NCI-H2227 treated with DMSO at 0.1 percent for 48 hours (cell line): ENCODE data around the gene PRR29.
"Not testable (repeated sequence)": the region's sequence is repeated elsewhere in the genome, so short reads cannot be mapped to it uniquely, and the experiment has no call there.

ENCODE experiments used
- DNase-seq: peaks from one replicate; lab custom pipeline; 2025; lab: John Stamatoyannopoulos, UW

Gene PRR29

DNA sequence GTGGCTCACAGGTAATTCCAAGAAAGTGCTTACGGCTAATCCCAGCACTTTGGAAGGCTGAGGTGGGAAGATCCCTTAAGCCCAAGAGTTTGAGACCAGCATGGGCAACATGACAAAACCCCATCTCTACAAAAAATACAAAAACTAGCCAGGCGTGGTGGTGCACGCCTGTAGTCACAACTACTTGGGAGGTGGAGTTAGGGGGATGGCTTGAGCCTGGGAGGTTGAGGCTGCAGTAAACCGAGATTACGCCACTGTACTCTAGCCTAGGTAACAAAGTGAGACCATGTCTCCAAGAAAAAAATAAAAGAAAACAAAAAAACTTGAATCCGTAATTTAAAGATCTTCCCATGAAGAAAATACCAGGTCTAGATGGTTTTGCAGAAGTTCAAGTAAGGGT, 17.3 kb downstream of the PRR29 start:
- no peak for DNase-seq

DNA sequence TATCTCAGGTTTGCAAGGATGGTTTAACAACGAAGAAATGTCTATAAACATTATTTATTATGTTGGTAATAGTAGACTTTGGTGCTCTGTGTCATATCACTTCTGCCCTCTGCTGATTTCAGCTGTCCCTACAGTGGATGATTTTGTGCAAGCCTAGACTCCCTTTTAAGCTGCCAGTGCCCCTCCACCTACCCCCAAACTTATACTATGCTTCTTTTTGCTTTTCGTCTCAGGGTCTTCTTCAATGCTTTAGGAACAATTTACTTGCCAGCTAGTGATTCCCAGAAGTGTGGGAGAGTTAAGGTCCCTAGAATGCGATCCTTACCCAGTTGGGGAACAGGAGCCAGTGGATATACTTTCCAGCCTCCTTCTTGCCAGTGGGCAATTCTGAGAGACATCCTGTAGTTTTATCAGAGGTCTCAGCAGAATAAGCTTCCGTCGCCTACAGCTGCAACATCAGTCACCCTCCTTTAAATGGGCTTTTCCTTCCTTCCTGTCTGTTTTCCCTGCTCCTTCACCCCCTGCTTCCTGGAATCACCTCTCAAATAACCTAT, 18.2 kb downstream of the PRR29 start:
- DNase-seq: no peak

DNA sequence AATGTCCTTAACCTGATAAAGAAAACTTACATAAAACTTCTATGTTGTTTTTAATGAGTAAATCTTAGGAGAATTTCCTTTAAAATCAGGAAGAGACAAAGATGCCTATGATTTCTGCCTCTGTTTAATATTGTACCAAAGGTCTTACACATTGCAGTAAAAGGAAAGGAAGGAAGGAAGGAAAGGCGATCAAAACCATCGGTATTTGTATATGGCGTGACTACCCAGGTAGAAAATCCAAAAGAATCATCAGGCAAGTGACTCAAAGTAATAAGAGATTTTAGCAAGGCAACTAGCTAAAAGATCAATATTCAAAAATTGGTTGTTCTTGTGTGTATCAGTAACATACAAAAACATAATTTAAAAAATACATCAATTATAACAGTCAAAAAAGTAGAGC, 18.8 kb downstream of the PRR29 start:
- no peak for DNase-seq

DNA sequence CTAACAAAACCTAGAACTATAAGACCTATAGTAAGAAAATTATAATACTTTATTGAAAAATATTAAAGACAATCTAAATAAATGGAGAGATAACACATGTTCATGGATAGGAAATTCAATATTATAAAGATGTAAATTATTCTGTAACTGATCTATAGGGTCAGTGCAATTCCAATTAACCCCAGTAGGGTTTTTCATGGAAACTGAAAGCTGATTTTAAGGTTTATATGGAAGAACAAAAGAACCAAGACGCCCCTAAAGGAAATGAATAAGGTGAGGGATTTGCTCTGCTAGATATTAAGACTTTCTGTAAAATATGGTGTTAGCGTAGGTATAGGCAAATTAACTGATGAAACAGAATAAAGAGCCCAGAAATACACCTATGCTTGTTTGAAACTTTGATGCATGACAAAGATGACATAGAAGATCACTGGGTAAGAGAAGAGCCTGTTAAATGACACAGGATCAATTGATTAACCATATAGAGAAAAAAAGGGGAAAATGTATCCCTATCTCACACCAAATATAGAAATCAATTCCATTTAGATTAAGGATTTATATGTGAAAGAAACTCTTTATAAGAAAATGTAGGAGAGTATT, 19.3 kb downstream of the PRR29 start:
- no peak for DNase-seq

GRCh38 chr17:64019551-64019961, 21.4 kb downstream of the PRR29 start:
- DNase-seq: not testable (repeated sequence)

DNA sequence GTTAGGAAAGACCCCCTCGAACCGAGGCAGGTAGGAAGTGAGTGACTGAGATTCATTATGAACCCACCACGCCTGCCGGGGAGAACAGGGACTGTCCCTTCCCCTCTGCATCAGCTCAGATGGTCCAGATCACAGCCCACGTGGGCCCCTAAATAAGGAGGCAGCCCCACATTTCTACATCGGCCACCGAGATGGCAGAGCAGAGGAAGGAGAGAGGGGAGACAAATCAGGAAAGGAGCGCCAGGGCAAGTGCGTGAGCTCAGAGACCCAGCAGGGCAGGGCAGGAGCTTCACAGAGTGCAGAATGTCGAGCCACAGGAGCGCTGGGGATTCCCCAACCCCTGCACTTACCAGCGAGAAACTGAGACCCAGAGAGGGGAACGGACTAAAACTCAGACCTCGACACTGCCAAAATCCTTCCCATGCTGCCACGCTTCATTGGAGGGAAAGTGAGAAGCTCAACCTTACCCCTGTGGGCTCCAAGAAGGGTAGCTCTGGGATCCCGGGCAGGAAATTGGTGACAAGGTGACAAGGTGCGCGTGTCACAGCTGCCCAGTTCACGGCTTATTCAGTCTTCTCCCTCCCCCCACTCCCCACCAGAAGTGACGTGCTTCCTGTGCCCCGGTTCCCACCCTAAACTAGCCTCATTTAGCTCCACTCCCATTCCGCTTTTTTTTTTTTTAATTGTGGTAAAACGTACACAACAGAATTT, 22.1 kb downstream of the PRR29 start, which contains the start of gene ICAM2:
ICAM2 (minus strand) TSS at position 578 of the 711 bp plus-strand sequence. CDS start 13,942 bp downstream, outside the sequence.
- DNase-seq: no peak

- DNase-seq: no peak
Measured at GRCh38 chr17:64022611-64023063, 24.5 kb downstream of the PRR29 start.

DNA sequence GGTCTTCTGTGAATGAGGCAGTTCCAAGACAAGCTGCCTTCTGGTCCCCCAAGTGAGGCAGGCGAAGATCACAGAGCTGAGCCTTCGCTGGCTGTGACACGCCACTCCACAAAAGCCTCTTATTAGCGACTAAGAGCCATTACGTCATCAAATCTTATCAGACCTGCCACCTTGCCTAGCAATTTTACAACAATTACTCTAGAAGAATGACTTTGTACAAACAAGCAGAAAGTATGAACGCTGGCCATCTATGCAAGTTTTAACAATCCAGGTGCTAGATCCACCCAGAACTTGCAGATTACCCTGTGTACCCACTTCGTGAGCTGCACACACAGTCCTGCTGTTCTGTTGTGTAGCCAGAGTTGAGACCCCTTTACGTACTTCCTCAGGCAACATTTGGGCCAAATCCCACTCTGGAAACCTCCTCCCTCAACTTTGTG, 26.1 kb downstream of the PRR29 start:
- DNase-seq: no peak

- no peak for DNase-seq
Measured at GRCh38 chr17:64024781-64025731, 26.9 kb downstream of the PRR29 start.

DNA sequence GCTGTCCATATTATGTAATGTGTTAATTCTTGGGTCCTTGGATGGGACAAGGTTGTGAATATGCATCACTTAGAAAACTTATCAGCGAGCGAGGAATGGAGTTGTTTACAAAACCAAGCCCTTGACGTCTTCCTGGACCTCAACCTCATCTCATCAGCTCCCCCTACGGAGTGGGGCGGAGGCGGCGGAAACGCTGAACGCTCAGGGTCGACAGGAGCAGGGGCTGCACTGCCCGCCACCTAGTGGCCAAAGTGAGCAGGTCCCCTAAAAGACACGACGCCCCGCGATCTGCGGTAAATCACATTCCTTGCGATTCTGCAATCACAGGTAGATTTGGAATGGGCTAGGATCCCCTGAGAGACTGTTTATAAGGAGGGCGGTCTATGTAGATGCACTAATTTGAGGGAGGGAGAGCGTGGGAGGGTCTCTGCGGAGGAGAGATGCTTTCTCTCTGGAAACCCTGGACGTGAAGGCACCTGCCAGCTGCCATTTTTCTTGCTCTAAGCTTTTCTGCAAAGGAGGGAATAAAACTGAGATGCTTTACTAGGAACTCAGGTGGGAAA, 27.7 kb downstream of the PRR29 start:
- DNase-seq: peak; percentile 77

DNA sequence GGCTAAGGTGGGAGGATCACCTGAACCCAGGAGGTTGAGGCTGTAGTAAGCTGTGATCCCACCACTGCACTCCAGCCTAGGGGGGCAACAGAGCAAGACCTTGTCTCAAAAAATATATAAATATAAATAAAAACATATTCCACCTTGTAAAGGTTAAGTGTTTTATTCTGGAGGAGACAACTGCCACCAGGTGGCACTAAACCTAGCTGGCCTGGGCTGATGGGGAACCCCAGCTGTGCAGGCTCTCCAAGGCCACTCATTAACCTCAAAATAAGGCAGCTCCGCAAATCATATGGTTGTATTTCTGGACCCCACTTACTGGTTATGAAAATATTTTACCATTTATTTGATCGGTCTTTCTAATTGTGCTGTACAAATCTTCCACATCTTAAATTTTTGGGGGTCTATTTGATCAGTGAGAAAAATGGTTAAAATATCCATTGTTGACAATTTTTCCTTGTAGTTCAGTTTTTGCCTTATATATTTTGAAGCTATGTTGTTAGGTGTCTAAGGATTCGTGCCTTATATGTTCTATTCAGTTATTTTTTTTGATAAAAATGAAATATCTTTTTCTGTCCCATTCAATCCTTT, 30.8 kb downstream of the PRR29 start:
- peak; percentile 28 for DNase-seq

GRCh38 chr17:64032081-64032480, 33.9 kb downstream of the PRR29 start:
- no peak for DNase-seq

DNA sequence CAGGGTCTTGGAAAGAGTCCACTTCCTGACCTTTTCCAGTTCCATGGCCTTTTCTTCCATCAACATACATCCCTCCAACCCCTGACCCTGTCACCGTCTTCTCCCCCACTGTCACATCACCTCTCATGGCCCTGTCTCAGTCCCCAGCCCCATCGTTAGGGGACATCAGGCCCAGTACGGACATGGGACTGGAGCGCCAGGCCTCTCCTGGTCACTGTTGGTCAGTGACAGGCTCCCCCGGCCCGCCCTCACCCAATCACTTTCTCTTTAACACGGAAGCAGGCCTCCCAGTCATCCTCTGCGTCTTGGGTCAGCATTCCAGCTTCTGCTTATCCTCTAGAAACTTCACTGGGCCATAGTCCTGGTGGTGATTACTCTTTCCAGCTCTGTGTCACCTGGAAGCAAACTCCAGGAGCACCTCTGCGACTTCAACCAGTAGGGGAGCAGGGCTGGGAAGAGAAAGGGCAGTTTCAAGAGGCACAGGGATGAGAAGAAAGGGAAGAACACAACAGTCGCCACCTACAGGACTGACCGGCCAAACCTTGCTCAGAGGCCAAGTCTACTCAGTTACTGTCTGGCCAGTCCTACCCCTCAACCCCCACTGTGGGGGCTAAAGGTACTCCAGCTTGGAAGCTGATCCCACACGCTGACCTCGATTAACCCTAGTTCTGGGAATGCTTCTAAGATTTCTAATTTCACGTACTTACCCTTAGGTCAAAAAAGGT, 38.2 kb downstream of the PRR29 start:
- no peak for DNase-seq

DNA sequence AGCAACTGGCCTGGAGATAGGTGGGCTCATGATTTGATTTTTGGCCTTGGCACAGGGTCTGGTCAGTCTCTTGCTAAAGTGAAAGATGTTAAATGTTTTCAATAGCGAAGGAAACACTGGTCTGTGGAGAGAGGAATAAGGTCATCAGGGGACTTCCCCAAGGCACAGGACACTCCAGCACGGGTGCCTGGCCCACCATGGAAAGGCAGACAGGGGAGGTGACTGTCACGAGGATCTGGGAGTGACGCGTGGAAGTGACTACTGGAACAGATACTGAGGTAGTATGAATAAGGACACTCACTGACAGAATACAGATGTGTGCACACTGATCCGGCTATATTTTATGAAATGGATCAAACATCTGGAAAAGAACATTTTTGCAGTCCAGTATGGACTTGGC, 39.0 kb downstream of the PRR29 start:
- no peak for DNase-seq

DNA sequence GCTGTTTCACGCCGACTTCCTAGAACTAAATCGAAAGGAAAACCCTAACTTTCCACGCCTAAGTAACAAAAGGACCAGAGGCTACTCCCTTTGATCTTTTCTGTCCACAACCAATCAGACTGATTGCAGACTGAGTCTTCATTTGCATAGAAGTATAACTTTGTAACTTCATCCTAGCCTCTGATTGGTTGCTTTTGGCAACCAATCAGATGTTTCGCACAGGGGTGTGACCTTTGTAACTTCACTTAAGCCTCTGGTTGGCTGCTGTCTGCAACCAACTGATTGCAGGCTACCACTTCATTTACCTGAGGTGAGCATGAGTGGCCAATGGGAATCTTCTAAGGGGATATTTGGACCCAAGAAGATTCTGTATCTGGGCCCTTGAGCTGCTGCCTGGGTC, 39.7 kb downstream of the PRR29 start:
- DNase-seq: no peak

DNA sequence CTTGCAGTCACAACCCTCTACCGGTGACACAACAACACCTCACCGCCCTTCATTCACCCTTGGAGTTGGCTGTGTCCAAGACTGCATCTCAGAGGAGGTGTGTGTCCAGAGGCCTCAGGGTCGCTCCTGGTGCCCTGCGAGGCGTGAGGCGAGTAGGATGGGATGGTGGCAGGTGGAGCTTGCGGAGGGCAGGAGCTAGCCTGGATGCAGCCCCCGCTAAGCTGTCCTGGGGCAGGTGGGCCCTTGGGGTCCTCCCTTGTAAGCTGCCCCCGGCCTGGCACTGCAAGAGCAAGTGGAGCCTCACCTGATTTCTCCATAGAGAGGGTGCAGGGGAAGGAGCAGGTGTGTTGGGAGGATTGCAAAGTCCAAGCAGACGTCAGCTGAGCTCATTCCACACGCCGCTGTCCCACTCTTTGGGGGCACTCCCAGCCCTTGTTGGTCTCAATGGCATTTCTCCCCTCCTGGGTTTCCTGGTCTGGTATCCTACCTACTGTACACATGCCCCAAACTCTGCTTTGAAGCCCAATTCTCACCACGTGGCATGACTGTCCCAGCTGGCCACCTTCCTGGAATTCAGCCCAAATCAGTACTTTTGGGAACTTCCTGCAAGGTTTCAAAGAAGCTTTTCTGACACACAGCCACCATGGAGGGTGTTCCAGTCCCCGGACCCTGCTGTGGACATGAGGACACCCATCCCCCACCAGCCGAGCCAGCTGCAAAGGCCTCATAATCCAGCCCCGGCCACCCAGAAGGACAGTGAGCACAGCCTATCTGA, 40.4 kb downstream of the PRR29 start:
- no peak for DNase-seq

GRCh38 chr17:64039106-64039400, 40.9 kb downstream of the PRR29 start:
- DNase-seq: no peak

DNA sequence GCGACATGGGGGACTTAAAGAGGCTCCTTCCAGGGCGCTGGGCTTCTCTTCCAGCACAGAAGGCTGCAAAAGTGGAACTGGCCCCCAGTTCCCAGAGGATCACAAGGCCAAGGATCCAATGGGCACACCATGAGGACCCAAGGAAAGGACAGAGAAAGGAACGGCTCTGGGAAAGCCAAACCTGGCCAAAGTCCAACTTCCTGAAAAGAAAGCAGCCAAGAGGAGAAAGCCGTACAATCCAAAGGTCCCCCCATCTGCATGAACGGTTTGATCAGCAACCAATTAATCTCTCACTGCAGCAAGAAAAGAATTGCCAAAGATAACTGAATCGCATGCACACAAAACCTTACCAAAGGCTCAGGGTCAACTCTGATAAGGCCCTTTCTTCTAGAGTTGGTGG, 42.1 kb downstream of the PRR29 start:
- no peak for DNase-seq

GRCh38 chr17:64041912-64042311, 43.8 kb downstream of the PRR29 start:
- DNase-seq: no peak
